GM12891 (cell line): ENCODE data around the gene ALDH1A1.

Experiments used
- PAX5 ChIP-seq: IDR thresholded peaks from 2 replicates; pipeline ENCODE4 v1.6.1; 2011; ENCODE audit warnings: low read length, moderate library complexity, mild to moderate bottlenecking; ENCODE audit not compliant: insufficient read depth, severe bottlenecking
- POLR2A ChIP-seq: IDR thresholded peaks from 2 replicates; pipeline ENCODE4 v1.6.1; 2011; ENCODE audit warnings: low read depth, low read length, control low read depth
- POLR2AphosphoS5 ChIP-seq: IDR thresholded peaks from 2 replicates; pipeline ENCODE4 v1.6.1; 2011; ENCODE audit warnings: low read depth, low read length, control low read depth
- POU2F2 ChIP-seq: IDR thresholded peaks from 2 replicates; pipeline ENCODE4 v1.6.1; 2011; ENCODE audit warnings: low read depth, mild to moderate bottlenecking, control low read depth, low read length, moderate library complexity
- SPI1 ChIP-seq: IDR thresholded peaks from 2 replicates; pipeline ENCODE4 v1.6.1; 2011; ENCODE audit warnings: low read depth, low read length, control low read depth
- TAF1 ChIP-seq: IDR thresholded peaks from 2 replicates; pipeline ENCODE4 v1.6.1; 2011; ENCODE audit warnings: low read depth, low read length, control low read depth

DNA sequence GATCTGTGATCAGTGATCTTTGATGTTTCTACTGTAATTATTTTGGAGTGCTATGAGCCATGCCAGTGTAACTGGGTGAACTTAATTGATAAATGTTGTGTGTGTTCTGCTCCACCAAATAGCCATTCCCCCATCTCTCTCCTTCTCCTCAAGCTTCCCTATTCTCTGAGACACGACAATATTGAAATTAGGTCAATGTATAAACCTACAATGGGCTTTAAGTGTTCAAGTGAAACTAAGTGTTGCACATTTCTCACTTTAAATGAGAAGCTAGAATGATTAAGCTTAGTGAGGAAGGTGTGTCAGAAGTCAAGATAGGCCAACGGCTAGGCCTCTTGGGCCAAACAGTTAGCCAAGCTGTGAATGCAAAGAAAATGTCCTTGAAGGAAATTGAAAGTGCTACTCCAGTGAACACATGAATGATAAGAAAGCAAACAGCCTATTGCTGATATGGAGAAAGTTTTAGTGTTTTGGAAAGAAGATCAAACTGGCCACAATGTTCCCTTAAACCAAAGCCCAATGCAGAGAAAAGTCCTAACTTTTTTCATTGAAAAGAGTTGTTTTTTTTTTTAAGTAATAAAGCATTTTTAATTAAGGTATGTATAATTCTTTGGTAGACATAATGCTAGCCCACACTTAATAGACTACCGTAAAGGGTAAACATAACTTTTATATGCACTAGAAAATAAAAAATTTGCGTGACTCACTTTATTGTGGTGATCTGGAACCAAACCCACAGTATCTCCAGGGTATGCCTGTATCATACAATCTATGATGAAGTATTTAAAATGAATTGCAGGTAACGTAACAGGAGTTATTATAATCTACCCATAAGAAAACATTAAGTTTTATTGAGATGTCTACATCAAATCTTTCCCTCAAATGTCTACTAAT is 42.5 kb upstream of the ALDH1A1 start:
- TF ChIP-seq POLR2AphosphoS5 = no peak
- TF ChIP-seq POLR2A = no peak
- TF ChIP-seq POU2F2 = no peak
- no peak for TF ChIP-seq TAF1
- no peak for TF ChIP-seq PAX5
- TF ChIP-seq SPI1 = no peak
